ENCODE results near the gene RANBP9.

RANBP9 gene

GRCh38 chr6:13661647-13662046 lies 50.0 kb downstream of the RANBP9 start:
- no peak for TF ChIP-seq CTCF (IDR thresholded peaks at IDR 0.05; ENCODE audit: low read depth, low read length, missing control alignments)
- no peak for DNase-seq (ENCODE audit: extremely low read depth, low read depth)

GRCh38 chr6:13660893-13661292 lies 50.7 kb downstream of the RANBP9 start:
- DNase-seq (ENCODE audit: extremely low read depth, low read depth): no peak
- TF ChIP-seq CTCF (IDR thresholded peaks at IDR 0.05; ENCODE audit: low read depth, low read length, missing control alignments): no peak
- H3K4me3 ChIP-seq (replicated peaks; ENCODE audit: low read depth, low read length): no peak overlapping the region

More at GRCh38 chr6:13661647-13662046, 50.0 kb downstream of the RANBP9 start:
- no peak overlapping the region for H3K4me3 ChIP-seq (replicated peaks; ENCODE audit: low read depth, low read length)

- TF ChIP-seq CTCF (IDR thresholded peaks at IDR 0.05; ENCODE audit: low read depth, low read length, missing control alignments): no peak
- DNase-seq (ENCODE audit: extremely low read depth, low read depth): no peak
- no peak overlapping the region for H3K4me3 ChIP-seq (replicated peaks; ENCODE audit: low read depth, low read length)
Measured at GRCh38 chr6:13660273-13660672, 51.4 kb downstream of the RANBP9 start.

- no peak for DNase-seq (ENCODE audit: extremely low read depth, low read depth)
- TF ChIP-seq CTCF (IDR thresholded peaks at IDR 0.05; ENCODE audit: low read depth, low read length, missing control alignments): no peak
Measured at GRCh38 chr6:13655700-13656099, 55.9 kb downstream of the RANBP9 start.

GRCh38 chr6:13654496-13654895 lies 57.1 kb downstream of the RANBP9 start:
- DNase-seq (ENCODE audit: extremely low read depth, low read depth): no peak
- no peak for TF ChIP-seq CTCF (IDR thresholded peaks at IDR 0.05; ENCODE audit: low read depth, low read length, missing control alignments)
- no peak overlapping the region for H3K4me3 ChIP-seq (replicated peaks; ENCODE audit: low read depth, low read length)

More at GRCh38 chr6:13655700-13656099, 55.9 kb downstream of the RANBP9 start:
- H3K4me3 ChIP-seq (replicated peaks; ENCODE audit: low read depth, low read length): no peak overlapping the region

GRCh38 chr6:13653296-13653695 lies 58.3 kb downstream of the RANBP9 start:
- TF ChIP-seq CTCF (IDR thresholded peaks at IDR 0.05; ENCODE audit: low read depth, low read length, missing control alignments): no peak
- DNase-seq (ENCODE audit: extremely low read depth, low read depth): no peak

GRCh38 chr6:13649393-13649792 lies 62.2 kb downstream of the RANBP9 start:
- DNase-seq (ENCODE audit: extremely low read depth, low read depth): no peak
- H3K4me3 ChIP-seq (replicated peaks; ENCODE audit: low read depth, low read length): no peak overlapping the region
- no peak for TF ChIP-seq CTCF (IDR thresholded peaks at IDR 0.05; ENCODE audit: low read depth, low read length, missing control alignments)

More at GRCh38 chr6:13653296-13653695, 58.3 kb downstream of the RANBP9 start:
- no peak overlapping the region for H3K4me3 ChIP-seq (replicated peaks; ENCODE audit: low read depth, low read length)

Measured in HFF-Myc (cell line).